Measurements from ENCODE around the gene CCHCR1. TPM values are rescaled to one million over a fixed set of nuclear protein-coding genes. Genes with fewer than 3 reads are reported as not detected.

CCHCR1 gene
- total and polyA plus RNA-seq, 9 of the 15 experiments (the other 6 are each of a cell fraction or from before 2014, with no cell fraction given), result 1.2 to 47.3 (median 32.0) TPM

GRCh38 chr6:31205638-31206037, 48.0 kb upstream of the CCHCR1 start:
- CTCF ChIA-PET (ENCODE audit: low intra/inter-chr PET ratio), result no interaction called here
- intact Hi-C loops (cut with micrococcal nuclease), result loop anchor here (10.0 kb wide), 1 partner anchor 49 kb away; no protein-coding TSS in a partner anchor
- TF ChIP-seq MAFK (IDR thresholded peaks at IDR 0.05; ENCODE audit: low read length) (no peak), PKNOX1 (IDR thresholded peaks at IDR 0.05) (0 out of 2 replicates have a peak, but pooled peaks have one; percentile 10), TAF9B (IDR thresholded peaks at IDR 0.05; ENCODE audit: partially characterized antibody) (no peak), DPF2 (IDR thresholded peaks at IDR 0.05) (0 out of 2 replicates have a peak, but pooled peaks have one; percentile 16), UBTF (IDR thresholded peaks at IDR 0.05; ENCODE audit: borderline replicate concordance in 1 of 2, low read depth in 2 of 2, low read length in 2 of 2) (no peak), ZBTB1 (CRISPR knock-in tag; IDR thresholded peaks at IDR 0.05; ENCODE audit: borderline replicate concordance, low read depth) (no peak), NR2F6 (CRISPR knock-in tag; IDR thresholded peaks at IDR 0.05) (no peak), FOXM1 (IDR thresholded peaks at IDR 0.05; ENCODE audit: low read depth) (no peak), FOXM1 (CRISPR knock-in tag; IDR thresholded peaks at IDR 0.05; ENCODE audit: low read depth) (no peak), MEIS2 (IDR thresholded peaks at IDR 0.05; ENCODE audit: partially characterized antibody) (peak; percentile 13), ZNF280B (CRISPR knock-in tag; IDR thresholded peaks at IDR 0.05) (no peak), ATF6 (CRISPR knock-in tag; IDR thresholded peaks at IDR 0.05) (no peak), ZNF785 (CRISPR knock-in tag; IDR thresholded peaks at IDR 0.05) (no peak), CBX2 (IDR thresholded peaks at IDR 0.05; ENCODE audit: insufficient read depth, low read length, poor library complexity, severe bottlenecking) (no peak), STAT5B (CRISPR knock-in tag; IDR thresholded peaks at IDR 0.05) (no peak), PHF21A (IDR thresholded peaks at IDR 0.05; ENCODE audit: borderline replicate concordance, low read depth) (no peak), GATAD2A (IDR thresholded peaks at IDR 0.05) (no peak)

More at GRCh38 chr6:31205638-31206037, 48.0 kb upstream of the CCHCR1 start:
- Histone ChIP-seq H3K4me2 (ENCODE audit: insufficient read depth, low read length) (no peak overlapping the region), H3K4me1 (replicated peaks in 1 of 2; ENCODE audit: control insufficient read depth in 2 of 2, insufficient read depth in 2 of 2, low read length in 2 of 2) (peaks cover 8 to 18% of the 10 kb centered on the region in 2 experiments; a peak in 4 of 5 replicates), H3K9me1 (ENCODE audit: control insufficient read depth, insufficient read depth, low read length) (no peaks in the 10 kb centered on the region), H3K9me3 (replicated peaks; ENCODE audit: control insufficient read depth, insufficient read depth, low read depth, low read length) (no peaks in the 10 kb centered on the region), H3K27me3 (ENCODE audit: control insufficient read depth in 2 of 2, insufficient read depth in 2 of 2, low read length in 2 of 2) (peaks cover 1 to 3% of the 10 kb centered on the region in 2 experiments; a peak in 2 of 5 replicates), H3K27ac (ENCODE audit: extremely low read depth, low read depth, low read length) (no peak overlapping the region), H3K9ac (ENCODE audit: insufficient read depth in 1 of 2, low read depth in 2 of 2, low read length in 2 of 2) (no peak overlapping the region), H2AFZ (ENCODE audit: low read depth, low read length) (no peak overlapping the region), H4K20me1 (replicated peaks; ENCODE audit: control insufficient read depth, insufficient read depth, low read length) (no peaks in the 10 kb centered on the region), H3K79me2 (ENCODE audit: control insufficient read depth, insufficient read depth, low read length) (no peaks in the 10 kb centered on the region), H3K36me3 (ENCODE audit: control insufficient read depth, insufficient read depth, low read length) (peaks cover 4% of the 10 kb centered on the region; the same call in 1 of the 3 replicates), H3K4me3 (no peak overlapping the region)
- WGBS (ENCODE audit: insufficient coverage, low coverage, missing lambda C conversion rate), result 37% methylated on average over 2 of the region's 2 CpGs
- no TSS peak for BruUV-seq (replicated peaks)
- POLR2A ChIA-PET, result interaction anchor here (0.9 to 1.2 kb wide), 2 partner anchors 8 to 67 kb away, joined by 3 read pairs; no protein-coding TSS in a partner anchor
- ATAC-seq (no peak), FAIRE-seq (no peak), DNase-seq (ENCODE audit: extremely low read depth in 1 of 4, low spot score in 3 of 4) (no peak)
- in situ Hi-C loops (cut with MboI), result no loop called here
